NB4 (cell line): ENCODE results near the gene HEMGN.

Experiments used
- CTCF ChIP-seq: IDR thresholded peaks from one replicate; pipeline ENCODE4 v1.5.1; 2012; ENCODE audit warnings: low read depth, low read length
- MYC ChIP-seq: IDR thresholded peaks from 2 replicates; pipeline ENCODE4 v1.6.1; 2011; ENCODE audit warnings: low read depth, low read length
- POLR2A ChIP-seq: IDR thresholded peaks from 2 replicates; pipeline ENCODE4 v1.6.1; 2011; ENCODE audit warnings: mild to moderate bottlenecking; ENCODE audit not compliant: insufficient read length; ENCODE audit errors: extremely low read depth

DNA sequence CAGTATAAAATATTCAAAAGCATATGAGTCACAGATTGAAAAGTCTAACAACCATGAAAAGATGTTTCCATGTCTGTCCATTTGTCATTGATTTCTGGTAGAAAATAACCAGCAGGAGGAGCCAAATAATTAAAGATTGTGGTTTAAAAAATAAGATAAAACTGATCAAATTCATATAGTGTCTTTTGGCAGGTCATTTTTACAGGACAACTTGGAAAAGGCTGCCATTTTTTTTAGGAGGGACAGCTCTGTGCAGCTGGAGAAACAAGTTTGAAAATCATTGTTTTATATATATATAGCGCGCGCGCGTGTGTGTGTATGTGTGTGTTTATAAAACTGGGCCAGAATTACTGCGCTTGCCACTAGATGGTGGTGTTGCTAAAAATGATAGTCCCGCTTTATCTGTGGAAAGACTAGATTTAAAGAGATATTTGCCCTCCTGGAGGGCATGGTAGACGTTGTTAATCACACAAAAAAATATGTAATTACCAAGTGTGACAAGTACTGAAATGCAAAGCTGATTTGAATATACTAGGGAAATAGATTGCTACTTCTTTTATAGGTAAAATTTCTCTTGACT lies 14.4 kb downstream of the HEMGN start:
- TF ChIP-seq CTCF = peak; percentile 54
- TF ChIP-seq POLR2A = no peak
- no peak for TF ChIP-seq MYC
